ENCODE results near the gene SASS6. TPM values are rescaled to one million over a fixed set of nuclear protein-coding genes. Genes with fewer than 3 reads are reported as not detected.
A peak's percentile ranks its signal among the peaks of the same experiment; 100 is the strongest.
"Not testable (repeated sequence)": the region's sequence is repeated elsewhere in the genome, so short reads cannot be mapped to it uniquely, and the experiment has no call there.

The SASS6 gene
- total RNA-seq, 1 experiment from 2014 or later = 4.3 TPM

GRCh38 chr1:100065969-100066227 lies 66.8 kb downstream of the SASS6 start:
- in situ Hi-C loops (cut with HindIII; ENCODE audit: low pct_unique_long_range_greater_than_20kb, low sequenced_read_pairs) = no loop called here
- no peak for DNase-seq (ENCODE audit: low read depth)

DNA sequence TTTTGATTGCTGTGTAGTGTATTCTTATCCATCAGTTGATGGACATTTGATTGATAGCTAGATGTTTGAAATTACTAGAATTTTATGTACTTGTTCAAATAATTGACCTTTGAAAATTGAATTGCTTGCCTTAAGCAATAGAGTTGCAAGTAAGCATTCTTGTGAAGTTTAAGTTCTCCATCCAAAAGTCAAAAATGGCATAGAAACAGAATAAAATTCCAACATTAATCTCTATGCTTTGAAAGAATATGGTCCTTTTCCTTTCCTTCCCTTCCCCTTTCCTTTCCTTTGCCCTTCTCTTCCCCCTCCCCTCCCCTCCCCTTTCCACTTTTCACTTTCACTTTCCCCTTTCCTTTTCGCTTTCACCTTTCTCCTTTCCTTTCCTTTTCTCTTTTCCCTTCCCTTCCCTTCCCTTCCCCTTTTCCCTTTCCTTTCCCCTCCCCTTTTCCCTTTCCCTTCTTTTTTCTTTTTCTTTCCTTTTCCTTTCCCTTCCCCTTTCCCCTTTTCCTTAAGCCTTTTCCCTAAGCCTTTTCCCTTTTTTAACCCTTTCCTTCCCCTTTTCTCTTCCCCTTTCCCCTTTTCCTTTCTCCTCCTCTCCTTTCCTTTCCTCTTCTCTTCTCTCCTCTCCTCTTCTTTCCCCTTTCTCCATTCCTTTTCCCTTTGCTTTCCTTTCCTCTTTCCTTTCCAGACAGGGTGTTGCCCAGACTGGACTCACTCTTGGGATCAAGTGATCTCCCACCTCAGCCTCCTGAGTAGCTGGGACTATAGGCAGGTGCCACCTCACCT lies 67.4 kb downstream of the SASS6 start:
- in situ Hi-C loops (cut with HindIII; ENCODE audit: low pct_unique_long_range_greater_than_20kb, low sequenced_read_pairs) = no loop called here
- no peak for DNase-seq (ENCODE audit: low read depth)

GRCh38 chr1:100061681-100062080 lies 71.0 kb downstream of the SASS6 start:
- no peak for DNase-seq (ENCODE audit: low read depth)

DNA sequence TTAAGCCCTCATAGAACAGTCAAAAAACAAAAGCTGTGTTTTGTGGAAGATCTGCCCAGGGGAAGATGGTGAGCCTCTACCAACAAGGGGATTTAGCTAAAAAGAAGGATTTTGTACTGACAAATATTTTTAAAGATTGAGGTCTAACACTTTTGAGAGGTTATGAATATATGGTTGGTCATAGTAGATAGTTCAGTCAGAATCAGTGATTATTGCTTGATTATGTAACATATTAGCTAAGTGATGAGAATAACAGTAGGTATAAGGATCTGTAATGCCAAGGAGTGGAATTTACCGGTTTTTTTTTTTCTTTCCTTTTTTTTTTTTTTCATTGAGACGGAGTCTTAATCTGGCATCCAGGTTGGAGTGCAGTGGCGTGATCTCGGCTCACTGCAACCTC lies 79.0 kb downstream of the SASS6 start:
- DNase-seq (ENCODE audit: low read depth) = no peak
- in situ Hi-C loops (cut with HindIII; ENCODE audit: low pct_unique_long_range_greater_than_20kb, low sequenced_read_pairs) = no loop called here

More at GRCh38 chr1:100061681-100062080, 71.0 kb downstream of the SASS6 start:
- in situ Hi-C loops (cut with HindIII; ENCODE audit: low pct_unique_long_range_greater_than_20kb, low sequenced_read_pairs) = no loop called here

DNA sequence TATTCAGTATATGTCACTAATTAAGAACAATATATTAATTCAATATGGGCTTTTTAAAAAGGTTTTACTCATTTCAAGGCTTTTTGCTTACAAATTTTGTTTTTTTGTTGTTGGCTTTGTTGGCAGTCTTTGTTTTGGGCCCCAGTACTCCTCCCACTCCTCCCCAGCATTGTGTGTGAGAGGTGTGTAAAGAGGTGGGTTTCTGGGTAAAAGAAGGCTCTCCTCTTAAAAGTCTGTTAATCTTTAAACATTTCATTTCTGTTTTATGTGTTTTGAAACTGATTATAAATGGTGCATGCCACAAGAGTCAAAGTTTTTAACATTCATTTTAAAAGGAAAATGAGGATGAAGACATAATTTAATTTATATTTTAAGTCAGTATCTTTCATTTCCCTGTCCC lies 79.6 kb downstream of the SASS6 start:
- no peak for DNase-seq (ENCODE audit: low read depth)
- in situ Hi-C loops (cut with HindIII; ENCODE audit: low pct_unique_long_range_greater_than_20kb, low sequenced_read_pairs) = no loop called here

DNA sequence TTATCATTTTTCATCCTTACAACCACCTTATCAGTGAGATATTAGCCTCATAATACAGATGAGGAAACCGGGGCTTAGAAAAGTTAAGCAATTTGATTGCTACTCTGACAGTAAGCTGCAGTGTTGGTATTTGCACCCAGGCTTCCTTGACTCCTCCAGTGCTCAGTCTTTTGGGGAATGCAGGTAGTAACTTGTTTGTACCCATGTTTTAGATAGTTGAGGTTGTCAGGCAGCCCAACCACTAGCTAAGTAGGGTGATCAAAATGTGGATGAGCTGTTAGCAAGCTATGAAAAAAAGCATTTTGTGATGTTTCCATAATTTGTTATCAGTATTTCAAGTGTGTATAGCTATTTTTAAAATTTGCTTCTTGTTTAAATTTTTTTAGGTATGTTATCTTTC lies 80.8 kb downstream of the SASS6 start:
- in situ Hi-C loops (cut with HindIII; ENCODE audit: low pct_unique_long_range_greater_than_20kb, low sequenced_read_pairs) = no loop called here
- no peak for DNase-seq (ENCODE audit: low read depth)

GRCh38 chr1:100051401-100051800 lies 81.3 kb downstream of the SASS6 start:
- no peak for DNase-seq (ENCODE audit: low read depth)
- in situ Hi-C loops (cut with HindIII; ENCODE audit: low pct_unique_long_range_greater_than_20kb, low sequenced_read_pairs) = no loop called here

- in situ Hi-C loops (cut with HindIII; ENCODE audit: low pct_unique_long_range_greater_than_20kb, low sequenced_read_pairs) = no loop called here
- DNase-seq (ENCODE audit: low read depth) = no peak
Measured at GRCh38 chr1:100050139-100050538, 82.6 kb downstream of the SASS6 start.

DNA sequence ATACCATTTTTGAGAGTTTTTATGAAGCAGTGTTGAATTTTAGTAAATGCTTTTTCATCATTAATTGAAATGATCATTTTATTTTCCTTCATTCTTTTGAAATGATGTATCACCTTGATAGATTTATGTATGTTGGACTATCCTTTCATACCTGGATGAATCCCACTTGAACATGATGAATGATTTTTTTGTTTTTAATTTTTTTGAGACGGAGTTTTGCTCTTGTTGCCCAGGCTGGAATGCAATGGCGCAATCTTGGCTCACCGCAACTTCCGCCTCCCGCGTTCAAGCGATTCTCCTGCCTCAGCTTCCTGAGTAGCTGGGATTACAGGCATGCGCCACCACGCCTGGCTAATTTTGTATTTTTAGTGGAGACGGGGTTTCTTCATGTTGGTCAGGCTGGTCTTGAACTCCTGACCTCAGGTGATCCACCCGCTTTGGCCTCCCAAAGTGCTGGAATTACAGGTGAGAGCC lies 85.5 kb downstream of the SASS6 start:
- DNase-seq (ENCODE audit: low read depth); in situ Hi-C loops (cut with HindIII; ENCODE audit: low pct_unique_long_range_greater_than_20kb, low sequenced_read_pairs): not testable (repeated sequence)

DNA sequence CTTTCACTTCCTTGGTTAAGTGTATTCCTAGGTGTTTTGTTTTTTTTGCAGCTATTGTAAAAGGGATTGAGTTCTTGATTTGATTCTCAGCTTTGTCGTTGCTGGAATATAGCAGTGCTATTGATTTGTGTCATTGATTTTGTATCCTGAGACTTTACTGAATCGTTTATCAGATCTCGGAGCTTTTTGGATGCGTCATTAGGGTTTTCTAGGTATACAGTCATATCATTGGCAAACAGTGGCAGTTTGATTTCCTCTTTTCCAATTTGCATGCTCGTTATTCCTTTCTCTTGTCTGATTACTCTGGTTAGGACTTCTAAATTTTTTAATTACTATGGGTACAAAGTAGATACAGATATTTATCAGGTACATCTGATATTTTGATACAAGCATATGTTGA lies 87.5 kb downstream of the SASS6 start:
- in situ Hi-C loops (cut with HindIII; ENCODE audit: low pct_unique_long_range_greater_than_20kb, low sequenced_read_pairs) = no loop called here
- no peak for DNase-seq (ENCODE audit: low read depth)

GRCh38 chr1:100039591-100039990 lies 93.1 kb downstream of the SASS6 start:
- no peak for DNase-seq (ENCODE audit: low read depth)
- in situ Hi-C loops (cut with HindIII; ENCODE audit: low pct_unique_long_range_greater_than_20kb, low sequenced_read_pairs) = no loop called here

DNA sequence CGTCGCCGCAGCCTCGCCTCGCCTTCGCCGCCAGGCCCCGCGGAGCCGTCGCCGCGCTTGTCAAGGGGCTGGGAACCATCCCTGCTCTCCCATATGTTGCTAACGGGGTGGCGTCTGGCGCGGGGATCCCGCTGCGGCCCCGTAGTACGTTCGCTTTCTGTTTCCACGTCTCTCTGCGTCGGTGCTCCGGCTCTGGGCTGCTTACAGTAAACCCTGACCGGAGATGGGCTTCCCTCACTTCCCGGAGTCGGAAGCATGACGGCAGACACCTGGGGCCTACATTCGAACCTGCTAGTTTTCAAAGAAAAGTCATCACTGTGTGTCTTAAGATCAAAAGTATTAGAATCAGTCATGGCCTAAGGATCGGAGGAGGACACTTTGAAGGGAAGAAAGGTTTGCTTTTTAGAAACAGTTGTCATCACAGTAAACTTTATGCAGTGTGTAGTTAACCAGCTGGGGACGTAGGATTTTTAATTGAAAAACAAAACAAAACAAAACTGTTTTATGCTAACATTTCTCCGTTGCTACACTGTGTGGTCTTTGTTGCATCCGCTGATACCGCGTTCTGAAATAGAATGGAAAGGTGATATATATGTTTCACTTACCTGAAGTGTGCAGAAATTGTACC lies 94.0 kb downstream of the SASS6 start:
- in situ Hi-C loops (cut with HindIII; ENCODE audit: low pct_unique_long_range_greater_than_20kb, low sequenced_read_pairs) = no loop called here
- peak; percentile 51 for DNase-seq (ENCODE audit: low read depth)

- in situ Hi-C loops (cut with HindIII; ENCODE audit: low pct_unique_long_range_greater_than_20kb, low sequenced_read_pairs) = no loop called here
- DNase-seq (ENCODE audit: low read depth) = peak; percentile 72
Measured at GRCh38 chr1:100037927-100038659, 94.6 kb downstream of the SASS6 start.

- in situ Hi-C loops (cut with HindIII; ENCODE audit: low pct_unique_long_range_greater_than_20kb, low sequenced_read_pairs) = no loop called here
- no peak for DNase-seq (ENCODE audit: low read depth)
Measured at GRCh38 chr1:100037656-100037926, 95.1 kb downstream of the SASS6 start.

- in situ Hi-C loops (cut with HindIII; ENCODE audit: low pct_unique_long_range_greater_than_20kb, low sequenced_read_pairs) = no loop called here
- peak; percentile 19 for DNase-seq (ENCODE audit: low read depth)
Measured at GRCh38 chr1:100036718-100037655, 95.7 kb downstream of the SASS6 start.

DNA sequence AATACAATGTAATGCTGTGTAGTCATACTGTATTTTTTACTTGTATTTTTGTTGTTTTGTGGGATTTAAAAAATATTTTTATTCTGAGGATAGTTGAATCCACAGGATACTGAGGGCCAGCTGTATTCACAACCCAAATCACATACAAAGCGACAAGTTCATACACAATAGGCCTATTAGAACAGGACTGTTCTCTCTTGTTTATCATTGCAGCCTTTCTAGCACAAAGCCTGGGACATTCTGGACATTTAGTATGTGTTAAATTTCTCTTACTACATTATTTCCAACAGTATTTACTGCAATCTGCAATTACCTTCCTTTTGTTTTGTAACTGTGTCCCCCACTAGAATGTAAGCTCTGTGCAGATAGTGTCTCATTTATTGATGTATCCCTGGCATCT lies 97.5 kb downstream of the SASS6 start:
- in situ Hi-C loops (cut with HindIII; ENCODE audit: low pct_unique_long_range_greater_than_20kb, low sequenced_read_pairs) = no loop called here

DNA sequence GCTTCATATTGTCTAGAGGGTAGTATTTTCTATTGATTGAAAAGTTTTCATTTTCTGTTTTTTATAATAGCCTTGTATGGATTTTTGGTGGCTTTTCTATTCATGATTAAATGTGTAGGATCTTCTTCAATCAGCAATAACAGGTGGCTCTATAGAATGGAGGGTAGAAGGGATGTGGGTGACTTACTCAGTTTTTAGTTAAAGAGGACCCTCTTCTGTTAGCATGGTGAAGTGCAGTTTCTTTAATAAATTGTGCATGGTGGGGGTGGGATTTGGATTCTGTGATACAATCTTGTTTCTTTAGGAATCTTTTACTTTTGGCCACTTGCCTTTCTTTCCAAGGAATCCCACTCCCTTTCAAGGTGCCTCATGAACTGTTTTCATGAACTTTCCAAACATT lies 98.3 kb downstream of the SASS6 start:
- in situ Hi-C loops (cut with HindIII; ENCODE audit: low pct_unique_long_range_greater_than_20kb, low sequenced_read_pairs) = no loop called here
- peak; percentile 4 for DNase-seq (ENCODE audit: low read depth)

More for the DNA sequence above, 97.5 kb downstream of the SASS6 start:
- no peak for DNase-seq (ENCODE audit: low read depth)
